Measurements from ENCODE around the gene PHEX.

Gene PHEX

DNA sequence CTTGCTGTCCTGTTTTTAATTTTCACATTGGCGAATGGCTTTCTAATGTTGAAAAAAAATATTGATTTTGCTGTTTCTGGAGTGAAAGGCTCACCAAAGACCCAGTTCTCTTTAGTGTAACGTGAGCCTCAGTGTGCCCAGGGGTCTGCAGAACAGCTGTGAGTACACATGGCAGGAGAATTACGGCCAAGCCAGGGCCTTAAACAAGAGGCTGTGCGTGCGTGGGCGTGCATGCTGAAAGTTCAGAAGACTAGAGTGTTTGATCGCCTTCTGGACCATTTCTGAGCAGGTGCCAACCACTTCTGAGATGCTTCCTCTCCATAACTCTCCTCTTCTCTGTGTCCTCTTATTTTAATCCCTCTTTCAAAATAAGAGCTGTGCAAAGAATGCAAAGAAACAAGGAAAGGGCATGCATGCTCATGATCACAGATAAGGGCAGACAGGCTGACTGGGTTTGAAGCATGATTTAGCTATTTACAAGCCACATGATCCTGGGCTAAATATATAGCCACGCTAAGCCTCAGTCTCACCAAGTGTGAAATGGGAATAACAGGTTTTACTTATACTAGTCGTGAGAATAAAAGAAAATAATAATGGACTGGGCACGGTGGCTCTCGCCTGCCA lies 9.9 kb downstream of the PHEX start:
- H3K4ac ChIP-seq (ENCODE audit: low read depth in 1 of 2, low read length in 2 of 2), result no peak overlapping the region
- no peaks in the 10 kb centered on the region for H3K79me1 ChIP-seq (replicated peaks; ENCODE audit: low read length, poor library complexity, severe bottlenecking)
- no peak overlapping the region for H3K18ac ChIP-seq (ENCODE audit: low read depth in 1 of 2, low read length in 2 of 2)
- H2BK15ac ChIP-seq (ENCODE audit: low read depth, poor library complexity, severe bottlenecking), result no peak overlapping the region
- H3K27me3 ChIP-seq (ENCODE audit: control insufficient read depth in 1 of 2, insufficient read depth in 1 of 2, low read length in 2 of 2), result no peaks in the 10 kb centered on the region
- H3K4me2 ChIP-seq (ENCODE audit: low read length, poor library complexity, severe bottlenecking), result no peak overlapping the region
- no peak overlapping the region for H3K9ac ChIP-seq (ENCODE audit: low read length)
- H3K27ac ChIP-seq (ENCODE audit: low read length, poor library complexity, severe bottlenecking), result no peak overlapping the region
- no peak overlapping the region for H2BK120ac ChIP-seq (ENCODE audit: low read depth, low read length)
- no peak overlapping the region for H4K91ac ChIP-seq (ENCODE audit: low read length)
- no peak for DNase-seq
- no peak overlapping the region for H3K4me3 ChIP-seq (ENCODE audit: insufficient read depth in 1 of 2, low read depth in 1 of 2, low read length in 2 of 2)
- H2AK5ac ChIP-seq (ENCODE audit: low read length, severe bottlenecking), result no peak overlapping the region
- H2BK5ac ChIP-seq (ENCODE audit: low read depth, low read length, poor library complexity, severe bottlenecking), result no peak overlapping the region
- H3K4me1 ChIP-seq (ENCODE audit: control insufficient read depth, insufficient read depth, low read depth, low read length), result no peaks in the 10 kb centered on the region
- no peaks in the 10 kb centered on the region for H3K36me3 ChIP-seq (ENCODE audit: control insufficient read depth in 1 of 2, insufficient read depth in 2 of 2, low read depth in 1 of 2, low read length in 2 of 2)
- 94% methylated on average over 11 of the region's 11 CpGs for WGBS
- H2BK12ac ChIP-seq (ENCODE audit: low read length in 2 of 2), result no peak overlapping the region
- H4K8ac ChIP-seq (ENCODE audit: low read length), result no peak overlapping the region
- no peak overlapping the region for H2AFZ ChIP-seq (ENCODE audit: low read depth, low read length)
- no peak overlapping the region for H3K23ac ChIP-seq (ENCODE audit: low read length in 2 of 2)
- no peaks in the 10 kb centered on the region for H3K9me3 ChIP-seq (ENCODE audit: control insufficient read depth, low read length)
- no peak overlapping the region for H3K14ac ChIP-seq (ENCODE audit: low read length in 2 of 2)

DNA sequence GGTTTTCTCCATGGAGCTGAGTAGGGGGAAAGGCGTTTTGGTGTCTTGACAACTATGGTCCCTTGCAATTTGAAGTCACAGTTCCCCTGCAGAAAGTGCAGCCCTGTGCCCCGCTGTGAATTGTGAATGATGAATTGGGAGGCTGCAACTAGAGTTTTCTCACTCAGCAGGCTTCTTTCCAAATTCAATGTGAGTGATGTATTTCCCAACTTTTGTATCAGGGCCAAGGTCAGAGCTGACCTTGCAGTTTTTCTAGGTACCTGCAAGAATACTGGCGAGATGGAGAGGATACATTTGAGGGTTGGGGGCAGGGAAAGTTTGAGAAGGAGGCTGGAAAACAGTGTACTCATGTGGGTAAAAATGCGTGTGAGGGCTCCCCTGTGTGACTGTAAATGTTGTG lies 11.7 kb downstream of the PHEX start:
- Histone ChIP-seq H3K27ac (ENCODE audit: low read length, poor library complexity, severe bottlenecking) (no peak overlapping the region), H2BK5ac (ENCODE audit: low read depth, low read length, poor library complexity, severe bottlenecking) (no peak overlapping the region), H3K27me3 (ENCODE audit: control insufficient read depth in 1 of 2, insufficient read depth in 1 of 2, low read length in 2 of 2) (no peaks in the 10 kb centered on the region), H2BK120ac (ENCODE audit: low read depth, low read length) (no peak overlapping the region), H3K9ac (ENCODE audit: low read length) (no peak overlapping the region), H3K4me2 (ENCODE audit: low read length, poor library complexity, severe bottlenecking) (no peak overlapping the region), H2AK5ac (ENCODE audit: low read length, severe bottlenecking) (no peak overlapping the region), H3K9me3 (ENCODE audit: control insufficient read depth, low read length) (no peaks in the 10 kb centered on the region), H2BK12ac (ENCODE audit: low read length in 2 of 2) (no peak overlapping the region), H3K18ac (ENCODE audit: low read depth in 1 of 2, low read length in 2 of 2) (no peak overlapping the region), H3K14ac (ENCODE audit: low read length in 2 of 2) (no peak overlapping the region), H4K8ac (ENCODE audit: low read length) (no peak overlapping the region), H3K4me3 (ENCODE audit: insufficient read depth in 1 of 2, low read depth in 1 of 2, low read length in 2 of 2) (no peak overlapping the region), H2AFZ (ENCODE audit: low read depth, low read length) (no peak overlapping the region), H3K4ac (ENCODE audit: low read depth in 1 of 2, low read length in 2 of 2) (no peak overlapping the region), H3K36me3 (ENCODE audit: control insufficient read depth in 1 of 2, insufficient read depth in 2 of 2, low read depth in 1 of 2, low read length in 2 of 2) (no peaks in the 10 kb centered on the region), H2BK15ac (ENCODE audit: low read depth, poor library complexity, severe bottlenecking) (no peak overlapping the region), H3K4me1 (ENCODE audit: control insufficient read depth, insufficient read depth, low read depth, low read length) (no peaks in the 10 kb centered on the region), H3K23ac (ENCODE audit: low read length in 2 of 2) (no peak overlapping the region), H4K91ac (ENCODE audit: low read length) (no peak overlapping the region), H3K79me1 (replicated peaks; ENCODE audit: low read length, poor library complexity, severe bottlenecking) (no peaks in the 10 kb centered on the region)
- no peak for DNase-seq
- 59% methylated on average over 3 of the region's 4 CpGs for WGBS

GRCh38 chrX:22047468-22047867 lies 15.3 kb downstream of the PHEX start:
- Histone ChIP-seq H2BK5ac (ENCODE audit: low read depth, low read length, poor library complexity, severe bottlenecking) (no peak overlapping the region), H3K4me1 (ENCODE audit: control insufficient read depth, insufficient read depth, low read depth, low read length) (no peaks in the 10 kb centered on the region), H3K23ac (ENCODE audit: low read length in 2 of 2) (no peak overlapping the region), H2AFZ (ENCODE audit: low read depth, low read length) (no peak overlapping the region), H2AK5ac (ENCODE audit: low read length, severe bottlenecking) (no peak overlapping the region), H2BK12ac (ENCODE audit: low read length in 2 of 2) (no peak overlapping the region), H3K27me3 (ENCODE audit: control insufficient read depth in 1 of 2, insufficient read depth in 1 of 2, low read length in 2 of 2) (no peaks in the 10 kb centered on the region), H3K14ac (ENCODE audit: low read length in 2 of 2) (no peak overlapping the region), H3K4me2 (ENCODE audit: low read length, poor library complexity, severe bottlenecking) (no peak overlapping the region), H4K91ac (ENCODE audit: low read length) (no peak overlapping the region), H3K4me3 (ENCODE audit: insufficient read depth in 1 of 2, low read depth in 1 of 2, low read length in 2 of 2) (no peak overlapping the region), H3K36me3 (ENCODE audit: control insufficient read depth in 1 of 2, insufficient read depth in 2 of 2, low read depth in 1 of 2, low read length in 2 of 2) (no peaks in the 10 kb centered on the region), H3K79me1 (replicated peaks; ENCODE audit: low read length, poor library complexity, severe bottlenecking) (no peaks in the 10 kb centered on the region), H3K9ac (ENCODE audit: low read length) (no peak overlapping the region), H3K18ac (ENCODE audit: low read depth in 1 of 2, low read length in 2 of 2) (no peak overlapping the region), H3K9me3 (ENCODE audit: control insufficient read depth, low read length) (no peaks in the 10 kb centered on the region), H2BK120ac (ENCODE audit: low read depth, low read length) (no peak overlapping the region), H3K27ac (ENCODE audit: low read length, poor library complexity, severe bottlenecking) (no peak overlapping the region), H3K4ac (ENCODE audit: low read depth in 1 of 2, low read length in 2 of 2) (no peak overlapping the region), H2BK15ac (ENCODE audit: low read depth, poor library complexity, severe bottlenecking) (no peak overlapping the region), H4K8ac (ENCODE audit: low read length) (no peak overlapping the region)
- no peak for DNase-seq
- no CpG with 5 or more reads among the region's 2 CpGs for WGBS

- H2BK120ac ChIP-seq (ENCODE audit: low read depth, low read length), result no peak overlapping the region
- no peak overlapping the region for H3K4me2 ChIP-seq (ENCODE audit: low read length, poor library complexity, severe bottlenecking)
- no peaks in the 10 kb centered on the region for H3K27me3 ChIP-seq (ENCODE audit: control insufficient read depth in 1 of 2, insufficient read depth in 1 of 2, low read length in 2 of 2)
- no peak overlapping the region for H2BK5ac ChIP-seq (ENCODE audit: low read depth, low read length, poor library complexity, severe bottlenecking)
- no peaks in the 10 kb centered on the region for H3K36me3 ChIP-seq (ENCODE audit: control insufficient read depth in 1 of 2, insufficient read depth in 2 of 2, low read depth in 1 of 2, low read length in 2 of 2)
- no peak overlapping the region for H3K9ac ChIP-seq (ENCODE audit: low read length)
- no peaks in the 10 kb centered on the region for H3K9me3 ChIP-seq (ENCODE audit: control insufficient read depth, low read length)
- no peak overlapping the region for H2AK5ac ChIP-seq (ENCODE audit: low read length, severe bottlenecking)
- no peaks in the 10 kb centered on the region for H3K79me1 ChIP-seq (replicated peaks; ENCODE audit: low read length, poor library complexity, severe bottlenecking)
- H3K4me1 ChIP-seq (ENCODE audit: control insufficient read depth, insufficient read depth, low read depth, low read length), result no peaks in the 10 kb centered on the region
- H2AFZ ChIP-seq (ENCODE audit: low read depth, low read length), result no peak overlapping the region
- H4K8ac ChIP-seq (ENCODE audit: low read length), result no peak overlapping the region
- H3K18ac ChIP-seq (ENCODE audit: low read depth in 1 of 2, low read length in 2 of 2), result no peak overlapping the region
- H3K4me3 ChIP-seq (ENCODE audit: insufficient read depth in 1 of 2, low read depth in 1 of 2, low read length in 2 of 2), result no peak overlapping the region
- DNase-seq, result no peak
- no CpG with 5 or more reads among the region's 3 CpGs for WGBS
- H3K23ac ChIP-seq (ENCODE audit: low read length in 2 of 2), result no peak overlapping the region
- no peak overlapping the region for H2BK15ac ChIP-seq (ENCODE audit: low read depth, poor library complexity, severe bottlenecking)
- no peak overlapping the region for H2BK12ac ChIP-seq (ENCODE audit: low read length in 2 of 2)
- no peak overlapping the region for H3K27ac ChIP-seq (ENCODE audit: low read length, poor library complexity, severe bottlenecking)
- no peak overlapping the region for H3K4ac ChIP-seq (ENCODE audit: low read depth in 1 of 2, low read length in 2 of 2)
- H4K91ac ChIP-seq (ENCODE audit: low read length), result no peak overlapping the region
- H3K14ac ChIP-seq (ENCODE audit: low read length in 2 of 2), result no peak overlapping the region
Measured at GRCh38 chrX:22053481-22053880, 21.4 kb downstream of the PHEX start.
